ENCODE results near the gene SHCBP1L.

GRCh38 chr1:182885591-182885990 is 67.4 kb downstream of the SHCBP1L start:
- no peak for TF ChIP-seq CTCF (IDR thresholded peaks at IDR 0.05; ENCODE audit: low read length)
- no peak for TF ChIP-seq EZH2phosphoT487 (IDR thresholded peaks at IDR 0.05; ENCODE audit: low read length)
- TF ChIP-seq EZH2 (optimal IDR thresholded peaks at IDR 0.05; ENCODE audit: low read depth, low read length) = no peak

Measured in MM.1S (cell line).